ENCODE results near the gene TSPOAP1.
A peak's percentile ranks its signal among the peaks of the same experiment; 100 is the strongest.

The TSPOAP1 gene

DNA sequence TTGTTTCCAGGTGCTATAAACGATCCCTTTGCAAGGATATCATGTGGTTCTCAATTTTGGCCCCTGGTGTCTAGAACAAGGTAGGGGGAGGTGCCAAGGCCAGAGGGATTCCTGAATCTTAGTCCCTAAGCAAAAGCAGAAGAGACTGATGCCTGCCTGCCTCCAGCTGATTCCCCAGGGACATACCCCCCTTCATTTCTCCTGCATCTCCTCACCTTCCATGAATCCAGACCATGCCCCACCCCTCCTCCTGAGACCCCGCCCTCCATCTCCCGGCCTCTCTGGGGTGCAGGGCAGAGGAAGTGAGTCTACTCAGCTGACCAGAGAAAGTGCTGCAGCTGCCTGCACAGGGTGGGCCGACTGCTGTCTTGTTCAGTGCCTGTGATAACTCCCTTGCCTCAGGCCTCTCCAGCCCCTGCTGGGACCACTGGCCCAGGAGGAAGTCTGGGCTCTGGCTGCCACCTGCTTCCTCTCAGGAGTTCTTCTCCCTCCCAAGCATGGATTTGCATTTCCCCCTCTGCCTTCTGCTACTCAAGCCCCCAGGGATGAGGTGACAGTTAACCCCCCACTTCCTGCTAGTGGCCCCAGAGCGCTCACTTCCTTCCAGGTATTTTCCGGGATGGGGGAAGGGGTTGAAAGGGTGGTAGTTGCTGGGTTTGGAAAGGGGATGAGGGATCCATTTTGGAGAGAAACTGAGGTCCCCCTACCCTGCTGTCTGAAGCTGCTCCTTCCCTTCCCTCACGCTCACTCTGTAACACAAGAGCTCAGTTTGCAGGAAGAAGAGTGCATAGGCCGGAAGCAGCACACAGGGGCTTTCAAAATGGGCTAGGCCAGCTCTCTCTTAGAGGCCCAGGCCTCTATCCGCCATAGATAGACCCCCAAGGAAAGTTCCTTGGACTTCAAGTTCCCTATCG is 10.5 kb upstream of the TSPOAP1 start:
- peak in 1 of 2 donors; percentile 64 for DNase-seq

DNA sequence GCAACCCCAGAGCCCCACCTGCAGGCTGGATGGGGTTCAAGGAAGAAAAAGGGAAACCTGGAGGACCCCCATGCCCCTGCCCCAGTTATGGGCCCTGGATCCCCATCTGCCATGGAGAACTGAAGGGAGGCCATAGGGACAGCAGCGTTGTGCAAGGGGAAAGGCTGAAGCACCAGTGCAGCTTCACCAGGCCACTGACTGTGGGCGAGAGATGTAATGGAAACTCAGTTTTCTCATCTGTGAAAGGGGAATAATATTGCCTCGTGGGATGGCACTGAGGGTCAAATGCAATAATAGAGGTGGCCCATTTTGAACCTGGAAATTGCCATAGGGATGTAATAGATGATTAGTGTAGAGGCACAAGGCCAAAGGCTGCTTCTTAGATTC is 9.9 kb upstream of the TSPOAP1 start:
- no peak for DNase-seq

DNA sequence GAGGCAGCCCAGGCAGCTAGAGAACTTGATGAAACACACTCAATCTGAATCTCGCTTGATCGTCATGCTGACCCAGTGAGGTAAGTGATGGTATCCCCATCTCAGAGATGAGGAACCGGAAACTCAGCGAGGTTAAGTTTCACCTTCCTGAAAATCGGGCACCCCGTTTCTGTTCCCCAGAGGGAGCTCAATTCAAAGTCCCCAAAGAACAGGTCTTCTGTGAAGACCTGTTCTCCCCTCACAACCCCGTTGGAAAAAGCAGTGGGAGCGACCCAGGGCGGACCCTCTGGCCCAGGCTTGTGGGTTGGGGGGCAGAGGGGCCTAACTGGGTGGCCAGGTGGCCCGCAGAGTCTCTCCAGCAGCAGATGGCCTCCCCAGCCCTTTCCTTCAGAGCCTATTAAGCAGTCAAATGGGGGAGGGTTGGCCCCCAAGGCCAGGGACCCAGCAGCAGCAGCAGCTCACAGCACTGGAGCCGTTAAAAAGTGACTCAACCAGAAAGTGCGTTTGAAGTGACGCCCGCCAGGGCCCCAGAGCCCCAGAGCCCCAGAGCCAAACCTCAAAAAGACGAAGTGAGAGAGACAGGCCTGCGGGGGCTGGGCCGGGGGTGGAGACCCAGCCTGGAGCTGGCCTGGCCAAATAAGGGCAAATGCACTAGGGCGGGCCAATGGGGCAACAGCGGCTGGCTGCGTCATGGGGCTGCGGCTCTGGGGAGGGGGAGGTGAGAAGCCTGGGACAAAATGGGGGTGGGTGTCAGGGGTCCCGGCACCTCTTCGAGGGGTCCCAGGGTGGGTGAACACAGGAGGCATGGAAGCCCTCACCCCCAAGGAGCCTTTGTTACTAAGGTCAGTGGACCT is 9.2 kb upstream of the TSPOAP1 start:
- DNase-seq = peak; percentile 93 to 95

DNA sequence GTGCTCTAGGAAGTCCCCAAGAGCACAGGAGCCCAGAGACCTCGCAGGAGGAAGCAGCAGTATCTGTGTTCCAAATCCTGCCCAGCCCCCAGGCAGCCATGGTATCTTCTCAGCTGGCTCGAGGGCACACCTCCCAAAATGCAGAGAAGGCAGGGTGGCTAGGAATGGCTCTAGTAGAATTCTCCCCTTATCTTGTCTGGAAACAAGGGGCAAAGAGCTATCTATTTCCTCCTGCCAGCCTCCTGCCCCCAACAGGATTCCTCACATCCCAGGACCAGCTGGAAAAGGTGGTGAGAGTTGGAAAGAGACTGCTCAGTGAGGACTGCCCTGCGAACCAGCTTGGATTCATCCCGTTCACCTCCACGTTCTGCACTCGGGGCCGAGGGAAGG is 8.6 kb upstream of the TSPOAP1 start:
- DNase-seq = peak; percentile 70 to 72

DNA sequence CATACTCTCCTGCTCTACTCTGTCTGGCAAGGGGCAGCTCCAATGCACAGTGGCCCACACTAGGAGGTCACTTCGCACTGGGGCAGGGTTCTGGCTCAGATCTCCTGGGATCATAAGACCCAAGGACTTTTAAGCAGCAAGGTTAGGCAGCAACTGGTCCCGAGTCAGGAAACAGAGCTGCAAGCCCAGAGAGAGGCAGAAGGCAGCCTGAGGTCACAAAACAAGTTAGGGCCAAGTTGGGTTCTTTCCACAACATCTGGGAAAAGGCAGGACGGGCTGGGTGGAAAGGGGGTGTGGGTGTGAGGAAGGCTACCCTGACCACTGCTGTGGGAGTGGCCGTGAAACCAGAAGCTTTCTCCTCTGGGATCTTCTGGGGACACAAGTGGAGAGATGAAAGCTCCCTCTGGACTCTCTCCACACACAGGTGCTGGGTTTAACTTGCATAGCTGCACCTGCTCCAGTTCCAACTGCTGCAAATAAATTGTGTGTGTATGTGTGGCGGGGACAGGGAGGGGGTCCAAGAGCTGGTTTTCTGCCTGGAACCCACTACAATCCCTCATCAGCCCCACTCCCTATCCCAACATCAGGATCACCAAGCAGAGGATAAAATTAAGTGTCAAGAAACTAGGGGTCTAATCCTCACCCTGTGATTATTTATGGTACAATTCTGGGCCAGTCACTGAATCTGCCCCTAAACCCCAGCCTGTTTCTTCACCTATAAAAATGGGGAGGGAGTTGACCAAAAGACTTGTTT is 8.0 kb upstream of the TSPOAP1 start:
- DNase-seq = no peak

DNA sequence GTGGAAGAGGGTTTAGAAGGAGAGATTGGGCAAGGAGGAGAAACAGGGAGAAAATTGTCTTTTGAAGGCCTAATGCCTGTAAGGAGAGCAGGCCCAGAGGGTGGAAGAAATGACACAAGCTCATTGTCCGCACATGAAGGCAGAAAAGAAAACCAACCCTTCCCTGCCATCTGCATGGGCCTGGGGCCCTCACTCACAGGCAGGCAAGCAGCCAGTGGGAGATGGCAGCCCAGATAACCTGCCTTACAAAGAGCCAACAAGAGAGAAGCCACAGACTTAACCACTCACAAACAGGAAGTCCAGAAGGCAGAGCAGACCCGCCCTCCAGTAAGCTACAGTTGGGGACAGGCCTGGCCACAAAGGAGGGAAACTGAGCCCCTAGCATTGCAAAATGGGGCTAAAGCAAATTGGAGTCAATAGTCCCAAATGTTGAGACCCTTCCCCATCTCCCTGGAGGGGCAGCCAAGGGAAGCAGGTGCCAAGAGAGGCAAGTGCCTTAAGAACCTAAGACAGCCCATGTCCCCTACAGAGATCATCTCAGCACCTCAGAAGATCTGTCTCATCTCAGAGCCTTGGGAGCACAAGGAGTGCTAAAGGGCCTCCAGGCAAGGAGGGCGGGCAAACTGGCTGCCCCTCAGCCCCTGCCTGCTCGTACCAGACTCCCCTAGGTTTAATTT is 7.3 kb upstream of the TSPOAP1 start:
- DNase-seq = peak; percentile 77 to 83

DNA sequence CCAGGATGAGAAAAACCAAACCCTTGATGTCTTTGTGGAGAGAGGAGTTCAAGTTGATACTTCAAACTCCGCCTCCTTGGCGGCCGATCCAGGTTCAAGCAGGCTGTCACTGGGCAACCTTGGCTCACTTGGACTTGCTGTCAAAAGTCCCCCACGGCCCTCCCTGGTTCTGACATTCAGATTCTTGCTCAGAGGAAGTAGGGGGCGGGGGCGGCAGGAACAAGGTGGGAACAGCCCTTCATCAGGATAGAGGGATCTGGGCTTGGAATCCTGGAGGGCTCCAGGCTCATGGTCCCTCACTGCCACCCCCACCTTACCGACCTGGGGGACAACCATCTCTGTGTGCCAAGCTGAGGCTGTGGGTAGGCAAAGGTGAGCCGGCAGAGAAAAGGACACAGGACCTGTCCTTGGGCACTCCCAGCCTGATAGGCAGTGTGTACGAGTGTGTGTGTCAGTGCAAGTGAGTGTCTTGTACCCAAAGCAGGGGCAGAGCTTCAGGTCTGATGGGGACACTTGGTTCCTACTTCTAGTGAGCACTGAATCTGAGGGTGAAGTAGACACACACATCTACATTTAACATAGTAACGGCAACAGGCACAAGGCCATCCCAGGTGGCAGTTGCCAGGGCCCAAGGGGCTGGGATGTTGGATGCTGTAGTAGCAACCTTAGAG is 6.6 kb upstream of the TSPOAP1 start:
- DNase-seq = no peak

DNA sequence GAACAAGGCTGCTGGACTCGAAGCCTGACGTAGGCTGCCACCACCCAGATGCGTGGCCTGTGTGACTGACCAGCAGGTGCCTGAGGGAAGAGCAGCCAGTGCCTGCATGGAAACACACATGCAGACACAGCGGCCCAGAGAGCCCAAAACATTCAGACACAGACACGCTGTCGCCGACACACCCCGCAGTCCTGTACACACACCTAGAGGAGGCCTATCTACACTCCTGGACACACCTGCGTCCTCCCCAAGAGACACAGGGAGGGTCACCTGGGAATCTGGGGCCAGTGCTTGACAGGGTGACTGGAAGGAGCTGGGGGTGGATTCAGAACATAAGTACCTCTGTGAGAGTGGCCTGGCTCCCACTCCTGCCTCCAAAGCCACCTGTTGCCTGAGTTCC is 6.1 kb upstream of the TSPOAP1 start:
- no peak for DNase-seq

DNA sequence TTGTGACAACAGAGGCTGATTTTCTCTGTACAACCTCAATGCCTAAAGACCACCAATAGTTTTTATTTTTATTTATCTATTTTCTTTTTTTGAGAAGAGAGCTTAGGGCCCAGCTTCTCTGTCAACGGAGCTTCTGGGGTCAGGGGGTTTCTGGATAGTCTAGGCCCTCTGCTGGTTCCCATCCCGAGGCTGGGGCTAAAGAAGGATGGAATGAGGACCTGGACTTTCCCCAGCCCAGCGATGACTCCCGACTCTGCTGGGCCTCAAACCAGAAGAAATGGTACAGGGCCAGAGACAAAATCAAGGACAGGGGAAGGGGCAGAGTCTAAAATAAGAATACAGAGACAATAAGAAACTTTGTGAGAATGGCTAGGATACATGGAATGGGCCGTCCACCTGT is 5.7 kb upstream of the TSPOAP1 start:
- no peak for DNase-seq

DNA sequence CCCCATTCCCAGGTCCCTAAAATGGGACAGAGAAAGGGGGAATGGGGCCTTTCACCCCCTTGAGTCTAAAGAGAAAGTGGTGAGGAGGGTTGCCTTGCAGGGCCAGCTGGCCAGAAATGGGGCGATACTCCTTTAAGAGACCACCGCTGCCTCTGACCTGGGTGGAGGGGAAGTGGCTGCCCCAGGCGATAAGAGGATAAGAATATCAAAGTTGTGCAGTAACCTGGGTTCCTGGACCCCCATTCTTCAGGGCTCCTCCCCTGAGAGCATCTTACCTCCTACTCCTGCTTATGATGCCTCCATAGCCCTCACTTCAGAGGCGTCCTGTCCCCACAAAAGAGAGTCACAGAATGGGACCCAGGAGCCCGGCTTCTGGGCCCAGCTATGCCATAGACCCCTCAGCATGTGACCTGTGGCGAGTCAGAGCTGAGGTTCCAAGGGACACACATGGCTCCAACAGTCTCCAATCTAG is 5.2 kb upstream of the TSPOAP1 start:
- no peak for DNase-seq

DNA sequence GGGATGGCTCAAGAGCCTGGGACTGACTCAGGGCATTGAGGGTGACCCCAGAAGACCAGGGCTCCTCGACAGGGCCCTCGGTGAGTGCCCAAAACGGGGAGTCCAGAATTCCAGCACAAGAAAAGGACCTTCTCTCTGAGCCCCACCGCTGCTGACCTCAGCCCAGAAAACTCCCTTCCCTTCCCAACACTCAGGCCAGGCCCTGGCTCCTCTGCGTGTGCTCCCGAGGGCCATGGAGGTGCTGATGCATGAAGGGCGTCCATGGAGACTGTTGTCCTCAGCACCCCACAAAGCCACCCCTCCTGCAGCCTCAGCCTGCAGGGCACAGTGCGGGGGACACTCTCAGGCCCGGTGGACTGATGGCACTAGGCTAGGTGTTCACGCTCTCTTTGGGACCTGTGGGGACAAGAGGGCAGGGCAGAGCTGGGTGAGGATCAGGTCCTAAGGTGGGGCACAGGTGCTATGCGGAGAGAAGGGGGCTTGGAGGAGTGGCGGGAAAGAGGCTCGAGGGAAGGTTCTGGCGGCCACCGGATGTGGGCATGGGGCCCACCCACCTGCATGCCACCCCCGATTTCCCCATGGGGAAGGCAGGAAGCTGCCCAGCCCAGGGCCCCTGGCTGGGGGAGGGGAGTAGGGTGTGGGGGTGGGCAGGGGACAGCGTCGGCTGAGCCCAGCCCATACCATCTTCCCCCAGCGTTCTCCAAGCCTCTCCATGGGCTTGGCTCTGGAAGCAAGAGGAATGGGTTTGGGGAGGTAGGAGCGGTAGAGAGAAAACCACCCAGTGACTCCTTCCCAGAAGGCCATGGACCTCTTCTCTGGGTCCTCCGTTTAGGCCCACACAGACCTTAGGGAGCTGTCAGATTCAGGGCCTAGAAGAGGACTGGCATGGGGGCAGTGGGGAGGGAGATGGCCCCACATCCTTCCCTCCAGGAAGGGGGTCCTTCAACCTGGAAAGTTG is 4.5 kb upstream of the TSPOAP1 start:
- peak in 1 of 2 donors; percentile 47 for DNase-seq

DNA sequence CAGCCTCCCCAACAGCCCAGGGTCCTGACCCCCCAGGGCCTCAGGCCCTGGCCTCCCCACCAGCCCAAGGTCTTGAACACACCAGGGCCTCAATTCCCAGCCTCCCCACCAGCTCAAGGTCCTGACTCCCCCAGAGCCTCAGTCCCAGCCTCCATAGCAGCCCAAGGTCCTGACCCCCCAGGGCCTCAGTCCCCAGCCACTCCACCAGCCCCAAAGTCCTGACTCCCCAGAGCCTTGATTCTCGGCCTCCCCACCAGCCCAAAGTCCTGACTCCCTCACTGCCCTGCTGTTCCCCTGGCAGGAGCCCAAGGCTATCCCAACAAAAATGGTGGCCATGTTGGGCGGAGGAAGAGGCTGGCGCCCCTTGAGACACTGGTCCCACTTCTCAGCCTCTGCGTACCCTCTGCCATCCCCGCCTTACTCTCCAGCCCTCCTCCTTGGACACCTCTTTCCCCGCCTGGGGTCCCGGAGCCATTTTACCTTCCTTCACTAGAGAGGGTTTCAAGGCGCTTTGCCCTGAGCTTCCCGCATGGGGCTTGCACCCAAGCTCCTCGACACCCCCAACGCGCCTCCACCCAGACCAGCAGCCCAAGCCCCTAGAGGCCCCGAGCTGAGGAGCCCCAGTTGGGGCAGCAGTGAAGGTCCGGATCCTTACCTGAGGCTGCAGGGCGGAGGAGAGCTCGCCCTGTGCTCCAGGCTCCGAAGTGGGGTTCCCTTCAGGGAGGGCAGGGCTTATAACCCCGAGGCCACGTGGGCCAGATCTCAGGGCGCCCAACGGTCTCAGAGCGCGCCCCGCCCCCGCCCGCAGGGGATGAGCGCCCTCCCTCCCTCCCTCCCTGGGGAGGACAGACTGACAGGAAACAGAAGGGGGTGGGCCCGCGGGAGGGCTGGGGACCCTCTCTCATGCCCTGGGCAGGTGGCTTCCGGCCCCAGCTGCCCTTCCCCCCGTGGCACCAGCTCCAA is 3.5 kb upstream of the TSPOAP1 start:
- peak; percentile 91 to 93 for DNase-seq

DNA sequence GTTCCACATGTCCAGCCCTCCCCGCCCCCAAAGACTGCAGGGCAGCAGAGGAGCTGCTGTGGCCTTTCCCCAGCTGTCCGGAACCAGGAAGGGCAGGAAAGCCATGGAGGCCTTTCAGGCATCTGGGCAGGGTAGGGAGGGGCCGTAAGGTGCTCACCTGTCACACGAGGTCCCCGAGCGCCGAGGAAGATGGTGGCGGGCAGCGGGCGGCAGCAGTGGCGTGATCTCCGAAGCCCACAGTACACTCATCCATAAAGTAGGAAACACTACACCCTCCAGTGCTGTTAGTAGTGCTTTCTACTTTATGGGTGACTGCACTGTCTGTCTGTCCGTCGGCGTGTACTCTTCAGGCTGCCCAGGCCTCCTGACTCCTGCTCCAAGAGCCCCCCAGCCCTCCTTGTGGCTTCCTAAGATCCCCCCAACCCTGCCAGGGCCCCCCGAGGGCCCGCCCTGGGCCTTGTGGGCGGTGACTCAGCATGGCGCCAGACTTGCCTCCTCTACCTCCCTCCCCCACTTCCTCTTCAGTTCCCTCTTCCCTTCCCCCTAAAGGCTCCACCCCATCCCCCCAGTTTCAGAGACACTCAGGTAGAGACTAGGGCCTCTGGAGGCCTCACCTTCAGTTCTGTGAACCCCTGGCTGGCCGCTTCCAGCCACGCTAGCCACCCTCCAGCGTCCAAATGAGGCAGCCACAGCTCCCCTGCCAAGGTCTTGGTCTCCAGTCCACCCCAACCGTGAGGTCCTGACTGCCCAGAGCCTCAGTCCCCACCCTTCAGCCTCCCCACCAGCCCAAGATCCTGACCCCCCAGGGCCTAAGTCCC is 2.6 kb upstream of the TSPOAP1 start:
- DNase-seq = peak; percentile 80 to 82

DNA sequence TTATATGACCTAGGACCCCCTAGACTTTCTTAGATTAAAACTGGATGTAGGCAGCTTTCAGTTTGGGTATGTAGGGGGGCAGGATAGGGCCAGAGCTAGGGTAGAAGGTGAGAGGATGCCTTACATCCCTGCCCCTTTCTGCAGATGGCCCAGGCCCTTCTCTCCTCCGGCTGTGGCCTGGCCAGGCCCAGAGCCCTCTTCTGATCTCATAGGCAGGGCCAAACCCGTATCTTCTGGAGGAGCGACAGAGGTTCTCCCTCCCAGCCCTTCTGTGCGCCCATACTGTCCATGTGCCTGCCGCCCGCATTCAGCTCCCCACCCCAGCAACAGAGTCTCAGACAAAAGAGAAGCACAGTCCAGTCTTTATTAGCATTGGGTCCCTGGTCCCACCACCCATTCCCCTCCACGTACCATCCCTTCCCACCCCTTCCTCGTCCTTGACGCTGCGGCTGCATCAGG is 2.0 kb upstream of the TSPOAP1 start:
- DNase-seq = no peak

DNA sequence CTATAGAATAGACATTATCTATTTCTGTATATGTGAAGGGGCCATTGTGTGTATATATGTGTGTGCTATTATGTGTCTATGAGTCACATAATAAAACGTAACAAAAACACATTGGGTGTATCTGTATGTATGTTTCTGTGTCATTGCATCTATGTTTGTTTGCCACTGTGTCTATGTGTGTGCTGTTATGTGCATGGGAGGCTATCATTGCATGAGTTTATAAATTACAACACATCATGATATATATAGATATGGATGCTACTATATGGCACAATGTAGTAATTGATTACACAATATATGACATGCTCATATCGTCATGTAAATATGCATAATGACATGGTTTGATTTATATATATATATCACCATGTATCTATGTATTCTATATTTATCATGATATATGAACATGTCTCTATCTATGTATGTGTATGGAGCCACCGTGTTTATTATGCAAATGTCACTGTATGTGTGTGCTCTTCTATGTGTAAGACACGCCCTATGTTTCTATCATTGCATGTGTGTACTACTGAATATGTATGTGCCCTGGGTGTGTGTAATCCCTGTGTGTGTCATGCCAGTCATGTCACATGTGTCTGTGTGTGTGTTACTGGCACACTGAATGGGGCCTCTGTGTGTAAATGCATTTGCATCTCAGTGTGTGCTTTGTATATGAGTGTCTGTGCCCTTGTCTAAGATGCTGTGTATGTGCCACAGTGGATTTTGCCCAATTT is 1.4 kb upstream of the TSPOAP1 start:
- peak; percentile 65 to 70 for DNase-seq

DNA sequence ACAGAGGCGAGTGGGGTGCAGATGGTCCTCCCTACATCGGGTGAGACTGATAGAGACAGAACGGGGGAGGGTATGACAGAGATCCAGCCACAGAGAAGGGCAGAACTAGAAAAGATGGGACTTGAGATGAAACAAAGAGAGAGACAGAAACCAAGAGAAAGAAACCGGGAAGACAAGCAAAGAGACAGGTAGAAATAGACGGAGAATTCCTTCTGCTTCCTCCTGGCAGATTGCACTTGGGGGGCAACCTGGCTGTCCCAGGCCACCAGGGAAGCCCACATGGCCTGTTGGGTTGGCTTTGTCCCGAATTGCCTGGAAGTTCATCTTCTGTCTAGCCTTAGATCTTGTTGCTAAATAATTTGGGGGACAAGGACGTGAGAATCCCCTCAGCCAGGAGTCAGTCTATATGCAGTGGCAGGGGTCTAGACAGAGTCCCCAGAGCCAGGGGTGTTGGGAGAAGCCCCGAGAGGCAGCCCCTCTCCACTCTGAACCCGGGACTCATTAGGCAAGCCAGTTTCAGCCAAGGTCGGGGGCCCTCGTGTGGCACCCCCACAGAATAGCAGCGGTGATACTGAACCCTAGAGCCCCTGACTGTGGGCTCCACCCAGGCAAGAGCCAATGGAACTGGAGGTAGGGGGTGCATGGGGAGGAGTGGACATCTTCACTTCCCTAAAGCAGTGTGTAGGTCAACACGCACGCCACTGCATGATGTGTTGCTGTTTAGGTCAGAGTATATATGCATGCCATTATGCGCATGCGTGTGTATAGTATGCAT is 627 bp upstream of the TSPOAP1 start:
- DNase-seq = peak; percentile 84 to 89

All from CD4-positive, alpha-beta T cell treated with Interleukin-4 for 1 hour (primary cell).